HUES48 (cell line): ENCODE results near the gene GRIK1.
"Not testable (repeated sequence)": the region's sequence is repeated elsewhere in the genome, so short reads cannot be mapped to it uniquely, and the experiment has no call there.

Source experiments
- H3K27ac ChIP-seq: one replicate; pipeline ENCODE4 v1.7.0; 2013; ENCODE audit warnings: low read depth, low read length, inconsistent platforms
- H3K27me3 ChIP-seq: 2 replicates; pipeline ENCODE4 v1.6.1; 2013; ENCODE audit warnings: mild to moderate bottlenecking, low read length; ENCODE audit not compliant: control insufficient read depth, insufficient read depth
- H3K36me3 ChIP-seq: 2 replicates; pipeline ENCODE4 v1.6.1; 2013; ENCODE audit warnings: low read length; ENCODE audit not compliant: control insufficient read depth, insufficient read depth
- H3K4me1 ChIP-seq: 2 replicates; pipeline ENCODE4 v1.6.1; 2013; ENCODE audit warnings: mild to moderate bottlenecking, low read length; ENCODE audit not compliant: control insufficient read depth, insufficient read depth
- H3K4me3 ChIP-seq: 2 replicates; pipeline ENCODE4 v1.5.1; 2013; ENCODE audit warnings: mild to moderate bottlenecking, low read depth, low read length
- H3K9ac ChIP-seq: 2 replicates; pipeline ENCODE4 v1.6.1; 2013; ENCODE audit warnings: mild to moderate bottlenecking, low read depth, low read length, moderate library complexity
- H3K9me3 ChIP-seq: 2 replicates; pipeline ENCODE4 v1.6.1; 2013; ENCODE audit warnings: low read length; ENCODE audit not compliant: control insufficient read depth, insufficient read depth

Gene GRIK1

GRCh38 chr21:29939924-29940275 is at the start of gene GRIK1:
Gene GRIK1 (minus strand): TSS chr21:29939996.
- Histone ChIP-seq H3K4me1 (no peaks in the 10 kb centered on the region; the same call in 1 of the 2 replicates), H3K9ac (no peak within 1 kb of the TSS), H3K27ac (no peak within 1 kb of the TSS), H3K4me3 (peak within 1 kb of the TSS; percentile 77), H3K36me3 (no peaks in the 10 kb centered on the region), H3K9me3 (no peaks in the 10 kb centered on the region), H3K27me3 (peaks cover 55% of the 10 kb centered on the region)

GRCh38 chr21:29987762-29988161 is 48.0 kb upstream of the GRIK1 start:
- H3K9me3 ChIP-seq, result peaks cover 11% of the 10 kb centered on the region
- no peaks in the 10 kb centered on the region for H3K36me3 ChIP-seq
- peaks cover 7% of the 10 kb centered on the region; the same call in 1 of the 2 replicates for H3K4me1 ChIP-seq
- no peak overlapping the region for H3K9ac ChIP-seq
- H3K27me3 ChIP-seq, result no peaks in the 10 kb centered on the region
- H3K4me3 ChIP-seq, result no peak overlapping the region
- no peak overlapping the region for H3K27ac ChIP-seq

GRCh38 chr21:29985866-29986265 is 46.1 kb upstream of the GRIK1 start:
- H3K27ac ChIP-seq, result no peak overlapping the region
- H3K4me1 ChIP-seq, result no peaks in the 10 kb centered on the region
- no peaks in the 10 kb centered on the region for H3K36me3 ChIP-seq
- peaks cover 11% of the 10 kb centered on the region for H3K9me3 ChIP-seq
- no peak overlapping the region for H3K4me3 ChIP-seq
- H3K9ac ChIP-seq, result no peak overlapping the region
- no peaks in the 10 kb centered on the region for H3K27me3 ChIP-seq

- Histone ChIP-seq H3K9ac (no peak overlapping the region), H3K36me3 (no peaks in the 10 kb centered on the region), H3K27ac (no peak overlapping the region), H3K9me3 (no peaks in the 10 kb centered on the region), H3K4me1 (no peaks in the 10 kb centered on the region), H3K27me3 (no peaks in the 10 kb centered on the region), H3K4me3 (no peak overlapping the region)
These were observed 39.2 kb upstream of the GRIK1 start for GRCh38 chr21:29979043-29979442.

- no peaks in the 10 kb centered on the region for H3K36me3 ChIP-seq
- H3K4me1 ChIP-seq, result no peaks in the 10 kb centered on the region
- H3K9ac ChIP-seq, result no peak overlapping the region
- H3K4me3 ChIP-seq, result no peak overlapping the region
- H3K27me3 ChIP-seq, result no peaks in the 10 kb centered on the region
- no peaks in the 10 kb centered on the region for H3K9me3 ChIP-seq
- no peak overlapping the region for H3K27ac ChIP-seq
These were observed 36.0 kb upstream of the GRIK1 start for GRCh38 chr21:29975776-29976175.

GRCh38 chr21:29973258-29973657 is 33.5 kb upstream of the GRIK1 start:
- no peaks in the 10 kb centered on the region for H3K27me3 ChIP-seq
- H3K36me3 ChIP-seq, result no peaks in the 10 kb centered on the region
- H3K27ac ChIP-seq, result no peak overlapping the region
- no peaks in the 10 kb centered on the region for H3K4me1 ChIP-seq
- no peak overlapping the region for H3K4me3 ChIP-seq
- no peak overlapping the region for H3K9ac ChIP-seq
- no peaks in the 10 kb centered on the region for H3K9me3 ChIP-seq

GRCh38 chr21:29961291-29962027 is 21.7 kb upstream of the GRIK1 start:
- Histone ChIP-seq H3K27ac (no peak overlapping the region), H3K4me3 (no peak overlapping the region), H3K9me3 (no peaks in the 10 kb centered on the region), H3K4me1 (peaks cover 5% of the 10 kb centered on the region; the same call in 1 of the 2 replicates), H3K9ac (no peak overlapping the region), H3K36me3 (no peaks in the 10 kb centered on the region), H3K27me3 (no peaks in the 10 kb centered on the region)

- no peaks in the 10 kb centered on the region for H3K9me3 ChIP-seq
- H3K4me3 ChIP-seq, result no peak overlapping the region
- H3K27me3 ChIP-seq, result no peaks in the 10 kb centered on the region
- no peak overlapping the region for H3K27ac ChIP-seq
- H3K4me1 ChIP-seq, result peaks cover under 1% of the 10 kb centered on the region; the same call in 1 of the 2 replicates
- H3K36me3 ChIP-seq, result no peaks in the 10 kb centered on the region
- H3K9ac ChIP-seq, result no peak overlapping the region
These were observed 18.8 kb upstream of the GRIK1 start for GRCh38 chr21:29958551-29958950.

GRCh38 chr21:29958035-29958434 is 18.2 kb upstream of the GRIK1 start:
- not testable (repeated sequence) for H3K4me3 ChIP-seq, H3K27ac ChIP-seq, H3K9ac ChIP-seq, H3K27me3 ChIP-seq, H3K9me3 ChIP-seq, H3K4me1 ChIP-seq, H3K36me3 ChIP-seq

- Histone ChIP-seq H3K27ac (no peak overlapping the region), H3K27me3 (no peaks in the 10 kb centered on the region), H3K4me1 (peaks cover 8% of the 10 kb centered on the region), H3K36me3 (no peaks in the 10 kb centered on the region), H3K9me3 (no peaks in the 10 kb centered on the region), H3K4me3 (no peak overlapping the region), H3K9ac (no peak overlapping the region)
These were observed 13.9 kb upstream of the GRIK1 start for GRCh38 chr21:29953690-29954089.

- Histone ChIP-seq H3K36me3 (no peaks in the 10 kb centered on the region), H3K27ac (no peak overlapping the region), H3K27me3 (no peaks in the 10 kb centered on the region), H3K4me1 (peaks cover 8% of the 10 kb centered on the region), H3K9me3 (no peaks in the 10 kb centered on the region), H3K4me3 (no peak overlapping the region), H3K9ac (no peak overlapping the region)
These were observed 13.3 kb upstream of the GRIK1 start for GRCh38 chr21:29953072-29953471.
